ENCODE measurements around the gene SMAP1.

Gene SMAP1

GRCh38 chr6:70843328-70843918, 175.7 kb downstream of the SMAP1 start:
- no peak for DNase-seq

- no peak for DNase-seq
Observed at GRCh38 chr6:70844301-70844700, 176.6 kb downstream of the SMAP1 start.

GRCh38 chr6:70846207-70846835, 178.6 kb downstream of the SMAP1 start:
- no peak for DNase-seq

DNA sequence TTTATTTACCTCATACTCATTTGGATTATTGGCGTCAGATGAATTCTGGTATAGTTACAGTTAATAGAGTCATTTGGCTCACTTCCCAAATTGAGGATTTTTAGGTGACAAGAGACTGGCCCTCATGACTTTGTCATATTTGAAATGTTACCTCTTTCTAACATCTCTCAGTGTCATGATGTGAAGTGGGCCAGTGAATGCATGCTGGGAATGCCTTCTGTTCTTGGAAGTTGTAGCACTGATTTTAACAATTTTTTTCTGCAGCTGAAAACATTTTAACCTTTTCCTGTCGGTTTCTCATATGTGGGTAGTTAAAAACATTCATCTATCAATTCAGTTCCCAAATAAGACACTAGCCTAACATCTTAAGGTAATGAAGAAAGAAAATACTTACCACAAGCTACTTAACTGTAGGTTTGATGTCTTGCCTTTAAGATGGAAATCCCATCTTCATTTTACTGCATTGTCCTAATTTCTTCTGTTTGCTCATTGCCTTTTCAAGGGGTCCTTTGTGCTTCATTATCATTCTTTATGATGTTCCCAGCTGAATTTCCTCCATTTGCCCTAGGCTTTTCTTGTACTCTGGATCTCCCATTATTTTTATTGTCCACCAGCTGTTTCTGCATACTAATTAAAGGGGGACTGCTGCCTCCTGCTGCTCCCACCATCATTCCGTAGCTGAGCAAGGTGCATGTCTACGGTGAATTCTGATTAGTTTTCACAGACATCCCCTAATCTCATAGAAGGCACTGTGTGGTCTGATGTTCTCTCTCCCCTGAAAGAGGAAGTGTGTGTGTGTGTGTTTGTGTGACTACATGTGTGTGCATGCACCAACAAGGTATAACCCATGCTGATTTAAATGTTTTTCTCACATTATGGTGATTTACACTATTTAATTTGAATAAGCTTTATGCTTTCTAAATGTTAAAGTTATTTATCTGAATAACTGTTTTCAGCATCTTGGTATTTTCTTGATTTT, 179.7 kb downstream of the SMAP1 start:
- DNase-seq, result peak in 1 of 2 experiments; percentile 1

- DNase-seq, result no peak
Observed at GRCh38 chr6:70849348-70850069, 181.8 kb downstream of the SMAP1 start.

DNA sequence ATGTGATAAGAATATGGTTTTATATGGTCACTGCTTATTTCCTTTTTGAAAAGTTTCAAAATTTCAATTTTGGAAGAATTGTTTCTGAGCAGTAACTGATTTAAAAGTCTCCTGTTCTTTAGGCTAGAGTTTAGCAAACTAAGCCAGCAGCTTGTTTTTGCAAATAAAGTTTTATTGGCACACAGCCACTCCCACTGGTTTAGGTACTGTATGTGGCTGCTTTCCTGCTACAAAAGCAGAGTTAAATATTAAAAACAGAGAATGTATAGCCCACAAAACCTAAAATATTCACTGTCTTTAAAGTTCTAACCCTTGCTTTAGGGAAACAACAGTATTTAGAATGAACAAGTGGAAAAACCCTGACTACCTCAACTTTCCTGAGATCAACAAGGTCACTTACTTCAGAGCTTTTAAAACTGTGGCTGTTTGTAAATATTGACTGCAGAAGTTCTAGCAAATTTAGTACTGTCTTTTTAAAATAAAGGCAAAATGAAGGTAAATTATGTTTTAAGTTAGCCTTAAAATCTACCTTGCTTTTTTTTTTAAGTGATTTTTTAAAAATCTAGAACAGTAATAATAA, 185.1 kb downstream of the SMAP1 start:
- DNase-seq, result no peak

GRCh38 chr6:70857387-70858077, 189.8 kb downstream of the SMAP1 start:
- no peak for DNase-seq

DNA sequence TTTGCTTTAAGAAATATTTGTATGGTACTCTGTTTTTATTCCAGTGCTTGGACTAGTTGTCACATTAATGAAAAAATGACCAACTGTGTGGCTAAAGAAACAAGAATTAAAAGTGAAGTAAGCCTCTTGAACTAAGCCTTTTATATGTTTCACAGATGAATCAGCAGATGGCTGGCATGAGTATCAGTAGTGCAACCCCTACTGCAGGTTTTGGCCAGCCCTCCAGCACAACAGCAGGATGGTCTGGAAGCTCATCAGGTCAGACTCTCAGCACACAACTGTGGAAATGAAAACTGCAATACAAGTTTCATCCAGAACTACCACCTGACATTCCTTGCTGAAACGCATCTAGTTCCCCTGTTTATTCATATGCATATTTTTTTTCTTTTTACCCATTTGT, 192.4 kb downstream of the SMAP1 start:
- no peak for DNase-seq

DNA sequence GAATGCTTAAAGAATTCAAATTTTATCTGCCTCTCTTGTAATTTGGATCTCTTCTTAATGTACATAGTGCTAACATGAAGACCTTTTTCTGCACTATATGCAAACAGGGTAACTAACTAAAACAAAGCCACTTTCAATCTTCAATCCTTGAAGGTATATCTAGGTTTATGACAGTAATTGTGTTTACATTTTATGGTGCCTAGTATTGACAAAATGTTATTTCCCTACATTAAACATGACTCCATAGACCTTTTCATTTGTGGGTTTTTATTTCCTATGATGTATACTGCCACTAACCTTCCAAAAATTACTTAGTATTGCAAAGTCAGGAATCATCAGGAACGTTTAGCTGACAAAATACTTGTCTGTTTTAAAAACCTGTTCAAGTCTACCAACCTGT, 193.2 kb downstream of the SMAP1 start:
- no peak for DNase-seq

GRCh38 chr6:70863343-70863742, 195.7 kb downstream of the SMAP1 start:
- DNase-seq, result peak; percentile 7 to 12

GRCh38 chr6:70864401-70864800, 196.7 kb downstream of the SMAP1 start:
- no peak for DNase-seq

GRCh38 chr6:70872469-70872868, 204.8 kb downstream of the SMAP1 start:
- no peak for DNase-seq

- DNase-seq, result no peak
Observed at GRCh38 chr6:70874181-70874913, 206.7 kb downstream of the SMAP1 start.

DNA sequence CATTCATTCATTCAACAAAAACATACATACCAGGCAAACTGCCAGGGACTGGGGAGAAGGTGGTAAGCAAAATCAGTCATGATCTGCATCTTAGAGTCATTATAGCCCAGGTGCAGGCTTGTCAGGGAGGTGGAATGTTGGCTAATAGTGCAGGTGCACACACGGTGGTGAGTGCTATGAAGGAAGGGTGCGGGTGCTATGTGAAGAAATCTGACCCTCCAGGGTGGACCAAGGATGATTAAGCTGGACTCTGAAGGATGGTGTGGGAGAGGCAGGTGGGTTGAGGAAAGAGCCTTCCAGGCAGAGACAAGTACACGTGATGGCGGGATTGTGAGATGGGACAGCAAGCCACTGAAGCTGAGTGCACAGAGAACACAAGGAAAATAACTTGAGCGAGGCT, 211.8 kb downstream of the SMAP1 start:
- DNase-seq, result no peak

GRCh38 chr6:70884074-70884983, 216.6 kb downstream of the SMAP1 start:
- DNase-seq, result peak; percentile 61 to 70

- no peak for DNase-seq
Observed at GRCh38 chr6:70886071-70886470, 218.4 kb downstream of the SMAP1 start.

DNA sequence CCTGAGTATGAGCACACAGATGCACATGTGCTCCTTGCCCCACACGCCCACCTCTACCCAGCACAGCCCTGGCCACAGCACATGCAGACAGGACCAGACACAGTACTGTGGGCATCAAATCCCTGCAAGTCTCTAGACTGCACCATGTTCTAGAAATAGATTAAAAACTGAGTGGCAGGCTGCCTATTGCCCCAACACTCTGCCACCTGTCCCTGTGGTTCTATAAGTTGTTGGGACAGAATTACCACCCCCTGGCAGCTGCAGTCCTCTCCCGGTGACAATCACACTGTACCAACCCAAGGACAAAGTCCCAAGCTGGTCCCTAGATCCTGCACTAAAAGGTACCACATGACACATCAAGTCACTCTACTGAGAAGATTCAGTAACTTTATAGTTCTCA, 219.0 kb downstream of the SMAP1 start:
- DNase-seq, result no peak

- DNase-seq, result no peak
Observed at GRCh38 chr6:70889270-70889669, 221.6 kb downstream of the SMAP1 start.

GRCh38 chr6:70894001-70894400, 226.3 kb downstream of the SMAP1 start:
- DNase-seq, result no peak

GRCh38 chr6:70900047-70900446, 232.4 kb downstream of the SMAP1 start:
- DNase-seq, result no peak

Measured in Kasumi-1 (cell line).